Measurements from ENCODE around the gene BRPF3.

DNA sequence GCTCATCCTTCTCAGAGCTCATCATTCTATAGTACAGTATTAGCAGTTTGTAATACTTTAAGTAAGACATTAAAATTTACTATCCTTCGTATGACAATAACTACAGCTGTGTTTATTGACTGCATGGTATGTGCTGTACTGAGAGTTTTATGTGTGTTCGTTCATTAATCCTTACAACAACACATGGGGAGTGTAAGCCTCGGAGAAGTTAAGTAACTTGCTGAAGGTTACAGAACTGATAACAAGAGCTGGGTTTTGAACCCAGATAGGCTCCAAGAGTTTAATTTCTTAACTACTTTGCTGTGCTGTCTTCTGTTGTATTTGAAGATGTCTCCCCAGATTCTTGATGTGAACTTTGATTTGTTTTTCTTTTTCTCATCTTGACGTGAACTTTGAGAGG is 23.7 kb downstream of the BRPF3 start:
- TF ChIP-seq RAD21 (conservative IDR thresholded peaks at IDR 0.05) (no peak), EP300 (conservative IDR thresholded peaks at IDR 0.05; ENCODE audit: poor library complexity, severe bottlenecking) (no peak), EZH2 (IDR thresholded peaks at IDR 0.05; ENCODE audit: borderline replicate concordance, insufficient read depth, low read length, poor library complexity, severe bottlenecking) (no peak), TAF1 (IDR thresholded peaks at IDR 0.05; ENCODE audit: low read depth) (no peak)
- TF ChIP-seq, protein P1, sequence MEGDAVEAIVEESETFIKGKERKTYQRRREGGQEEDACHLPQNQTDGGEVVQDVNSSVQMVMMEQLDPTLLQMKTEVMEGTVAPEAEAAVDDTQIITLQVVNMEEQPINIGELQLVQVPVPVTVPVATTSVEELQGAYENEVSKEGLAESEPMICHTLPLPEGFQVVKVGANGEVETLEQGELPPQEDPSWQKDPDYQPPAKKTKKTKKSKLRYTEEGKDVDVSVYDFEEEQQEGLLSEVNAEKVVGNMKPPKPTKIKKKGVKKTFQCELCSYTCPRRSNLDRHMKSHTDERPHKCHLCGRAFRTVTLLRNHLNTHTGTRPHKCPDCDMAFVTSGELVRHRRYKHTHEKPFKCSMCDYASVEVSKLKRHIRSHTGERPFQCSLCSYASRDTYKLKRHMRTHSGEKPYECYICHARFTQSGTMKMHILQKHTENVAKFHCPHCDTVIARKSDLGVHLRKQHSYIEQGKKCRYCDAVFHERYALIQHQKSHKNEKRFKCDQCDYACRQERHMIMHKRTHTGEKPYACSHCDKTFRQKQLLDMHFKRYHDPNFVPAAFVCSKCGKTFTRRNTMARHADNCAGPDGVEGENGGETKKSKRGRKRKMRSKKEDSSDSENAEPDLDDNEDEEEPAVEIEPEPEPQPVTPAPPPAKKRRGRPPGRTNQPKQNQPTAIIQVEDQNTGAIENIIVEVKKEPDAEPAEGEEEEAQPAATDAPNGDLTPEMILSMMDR (IDR thresholded peaks at IDR 0.05; ENCODE audit: poor library complexity, severe bottlenecking): no peak
- TF ChIP-seq, protein P2, sequence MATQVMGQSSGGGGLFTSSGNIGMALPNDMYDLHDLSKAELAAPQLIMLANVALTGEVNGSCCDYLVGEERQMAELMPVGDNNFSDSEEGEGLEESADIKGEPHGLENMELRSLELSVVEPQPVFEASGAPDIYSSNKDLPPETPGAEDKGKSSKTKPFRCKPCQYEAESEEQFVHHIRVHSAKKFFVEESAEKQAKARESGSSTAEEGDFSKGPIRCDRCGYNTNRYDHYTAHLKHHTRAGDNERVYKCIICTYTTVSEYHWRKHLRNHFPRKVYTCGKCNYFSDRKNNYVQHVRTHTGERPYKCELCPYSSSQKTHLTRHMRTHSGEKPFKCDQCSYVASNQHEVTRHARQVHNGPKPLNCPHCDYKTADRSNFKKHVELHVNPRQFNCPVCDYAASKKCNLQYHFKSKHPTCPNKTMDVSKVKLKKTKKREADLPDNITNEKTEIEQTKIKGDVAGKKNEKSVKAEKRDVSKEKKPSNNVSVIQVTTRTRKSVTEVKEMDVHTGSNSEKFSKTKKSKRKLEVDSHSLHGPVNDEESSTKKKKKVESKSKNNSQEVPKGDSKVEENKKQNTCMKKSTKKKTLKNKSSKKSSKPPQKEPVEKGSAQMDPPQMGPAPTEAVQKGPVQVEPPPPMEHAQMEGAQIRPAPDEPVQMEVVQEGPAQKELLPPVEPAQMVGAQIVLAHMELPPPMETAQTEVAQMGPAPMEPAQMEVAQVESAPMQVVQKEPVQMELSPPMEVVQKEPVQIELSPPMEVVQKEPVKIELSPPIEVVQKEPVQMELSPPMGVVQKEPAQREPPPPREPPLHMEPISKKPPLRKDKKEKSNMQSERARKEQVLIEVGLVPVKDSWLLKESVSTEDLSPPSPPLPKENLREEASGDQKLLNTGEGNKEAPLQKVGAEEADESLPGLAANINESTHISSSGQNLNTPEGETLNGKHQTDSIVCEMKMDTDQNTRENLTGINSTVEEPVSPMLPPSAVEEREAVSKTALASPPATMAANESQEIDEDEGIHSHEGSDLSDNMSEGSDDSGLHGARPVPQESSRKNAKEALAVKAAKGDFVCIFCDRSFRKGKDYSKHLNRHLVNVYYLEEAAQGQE (IDR thresholded peaks at IDR 0.05; ENCODE audit: borderline replicate concordance): no peak
